Transverse colon (tissue), 4 donors: ENCODE results near the gene NUMBL. TPM values are rescaled to one million over a fixed set of nuclear protein-coding genes. Genes with fewer than 3 reads are reported as not detected.
A peak's percentile ranks its signal among the peaks of the same experiment; 100 is the strongest.

Source experiments
- DNase-seq: peaks from one replicate; pipeline ENCODE4 v3.0.0-alpha.2; 2019
- H3K27ac ChIP-seq, 4 donors: fragments of 200-600 bp; sonication (generic); 2 replicates each; pipeline ENCODE4 v1.5.1; 2016 to 2018; ENCODE audit warnings: inconsistent platforms in 4 of 4
- H3K27me3 ChIP-seq: fragments of 200-600 bp; sonication (generic); 2 replicates; pipeline ENCODE4 v1.5.1; 2017; ENCODE audit warnings: inconsistent platforms
- H3K36me3 ChIP-seq, 4 donors: fragments of 200-600 bp; sonication (generic); 2 replicates each; pipeline ENCODE4 v1.5.1; 2017 to 2019; ENCODE audit warnings: inconsistent platforms in 4 of 4
- H3K4me1 ChIP-seq, 4 donors: fragments of 200-600 bp; sonication (generic); 2 replicates each; pipeline ENCODE4 v1.5.1; 2017 to 2020; ENCODE audit warnings: inconsistent platforms in 4 of 4
- H3K4me3 ChIP-seq, 4 donors: fragments of 200-600 bp; sonication (generic); 1 replicate in 1 of 4; 2 replicates in 3 of 4; pipeline versions ENCODE4 v1.5.1 to v1.6.1; 2017 to 2019; ENCODE audit warnings: inconsistent platforms in 4 of 4
- H3K9me3 ChIP-seq, 2 donors: fragments of 200-600 bp; sonication (generic); 2 replicates each; pipeline ENCODE4 v1.5.1; 2017 to 2019; ENCODE audit warnings: inconsistent platforms in 2 of 2
- EP300 ChIP-seq: sonication (generic); formaldehyde crosslinking; IDR thresholded peaks from one replicate; pipeline ENCODE4 v1.6.1; 2017; ENCODE audit warnings: antibody characterized with exemption, low read depth
- POLR2A ChIP-seq: fragments of 450-650 bp; IDR thresholded peaks from one replicate; pipeline ENCODE4 v1.6.1; 2016; ENCODE audit warnings: antibody characterized with exemption, mild to moderate bottlenecking, moderate library complexity
- POLR2AphosphoS5 ChIP-seq, 3 donors: sonication (generic); formaldehyde crosslinking; IDR thresholded peaks; one replicate each; pipeline ENCODE4 v1.6.1; 2016; ENCODE audit warnings: antibody characterized with exemption in 3 of 3
- WGBS, 2 donors: methylation state at CpG; one replicate each; pipeline ENCODE4 v1.1.5; 2018; ENCODE audit warnings: low coverage in 1 of 2; 5-methylcytosine and 5-hydroxymethylcytosine counted together
- in situ Hi-C, 4 donors: fragments of 200-750 bp; cut with MboI; loops; one replicate each; pipeline versions ENCODE4 v1.15.0 to v1.15.1; 2017; ENCODE audit warnings: low sequenced_read_pairs in 3 of 4, low pct_ligation_motif_present in 1 of 4, low pct_unique_long_range_greater_than_20kb in 1 of 4
- intact Hi-C: fragments of 100-400 bp; cut with DNase I; formaldehyde crosslinking; loops from one replicate; pipeline ENCODE4 v1.15.1; 2023; ENCODE audit warnings: low total_unique reads
- total RNA-seq, 4 donors: library from RNA; depleted of rRNA; stranded (reverse); fragments of >200 nt; gene quantifications; one replicate each; pipeline ENCODE4 v1.1.0, GENCODE V29; 2016
- TF ChIP-seq, protein P1 (sequence below), 5 experiments: fragments of 200-600 bp in 3 of 5; fragments of 450-650 bp in 2 of 5; sonication (generic) in 3 of 5; IDR thresholded peaks; 1 replicate in 2 of 5; 2 replicates in 3 of 5; pipeline ENCODE4 v1.5.1; 2016 to 2017; ENCODE audit warnings: antibody characterized with exemption in 5 of 5, inconsistent platforms in 3 of 5, mild to moderate bottlenecking in 2 of 5, moderate library complexity in 1 of 5

NUMBL gene
- total RNA-seq, 4 donors from 2014 or later = 9.0 to 44.9 (median 20.4) TPM

DNA sequence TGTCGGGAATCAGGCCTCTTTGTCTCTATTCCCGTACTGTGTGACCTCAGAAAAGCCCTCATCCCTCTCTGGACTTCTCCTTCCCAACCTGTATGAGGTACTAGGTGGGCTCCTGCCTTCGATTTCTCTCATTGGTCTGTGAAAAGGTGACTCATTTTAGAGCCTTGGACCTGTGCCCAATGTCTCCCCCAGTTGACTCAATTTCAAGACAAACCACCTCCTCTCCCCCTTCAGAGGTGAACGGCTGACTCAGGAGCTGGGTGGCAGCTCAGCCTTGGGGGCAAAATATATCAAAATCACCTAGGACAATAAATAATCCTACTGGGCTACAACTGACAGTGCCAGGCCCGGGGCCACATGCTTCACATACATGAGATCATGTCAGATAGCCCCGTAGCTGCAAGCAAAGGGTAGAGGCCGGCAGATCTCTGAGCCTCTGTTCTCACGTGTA lies 25.6 kb upstream of the NUMBL start:
- peak overlapping the region; percentile 68 to 96 (median 88) for H3K4me3 ChIP-seq
- no peaks in the 10 kb centered on the region for H3K27me3 ChIP-seq
- H3K36me3 ChIP-seq = peaks cover 0 to 3% (median 0%) of the 10 kb centered on the region in 4 donors
- intact Hi-C loops = loop anchor here (10.0 kb wide), 1 partner anchor 89 kb away; no protein-coding TSS in a partner anchor
- in situ Hi-C loops = loop anchor here in 2 of 4 donors (5.0 to 25.0 kb wide), 2 partner anchors 36 to 96 kb away; partner anchors contain the start of genes ACTMAP (in 1 of the 2) and SNRPA (in 1 of the 2)
- no peaks in the 10 kb centered on the region for H3K9me3 ChIP-seq
- TF ChIP-seq, protein P1, sequence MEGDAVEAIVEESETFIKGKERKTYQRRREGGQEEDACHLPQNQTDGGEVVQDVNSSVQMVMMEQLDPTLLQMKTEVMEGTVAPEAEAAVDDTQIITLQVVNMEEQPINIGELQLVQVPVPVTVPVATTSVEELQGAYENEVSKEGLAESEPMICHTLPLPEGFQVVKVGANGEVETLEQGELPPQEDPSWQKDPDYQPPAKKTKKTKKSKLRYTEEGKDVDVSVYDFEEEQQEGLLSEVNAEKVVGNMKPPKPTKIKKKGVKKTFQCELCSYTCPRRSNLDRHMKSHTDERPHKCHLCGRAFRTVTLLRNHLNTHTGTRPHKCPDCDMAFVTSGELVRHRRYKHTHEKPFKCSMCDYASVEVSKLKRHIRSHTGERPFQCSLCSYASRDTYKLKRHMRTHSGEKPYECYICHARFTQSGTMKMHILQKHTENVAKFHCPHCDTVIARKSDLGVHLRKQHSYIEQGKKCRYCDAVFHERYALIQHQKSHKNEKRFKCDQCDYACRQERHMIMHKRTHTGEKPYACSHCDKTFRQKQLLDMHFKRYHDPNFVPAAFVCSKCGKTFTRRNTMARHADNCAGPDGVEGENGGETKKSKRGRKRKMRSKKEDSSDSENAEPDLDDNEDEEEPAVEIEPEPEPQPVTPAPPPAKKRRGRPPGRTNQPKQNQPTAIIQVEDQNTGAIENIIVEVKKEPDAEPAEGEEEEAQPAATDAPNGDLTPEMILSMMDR (IDR thresholded peaks at IDR 0.05) = peak in 1 of 5 experiments; percentile 9
- TF ChIP-seq POLR2AphosphoS5 (IDR thresholded peaks at IDR 0.05) (no peak), EP300 (no peak), POLR2A (no peak)
- H3K27ac ChIP-seq = peak overlapping the region; percentile 94 to 99 (median 98)
- DNase-seq = no peak
- WGBS, 2 donors = 4% methylated on average over 4 to 8 of the region's 8 CpGs
- peaks cover 15 to 60% (median 46%) of the 10 kb centered on the region in 4 donors for H3K4me1 ChIP-seq

DNA sequence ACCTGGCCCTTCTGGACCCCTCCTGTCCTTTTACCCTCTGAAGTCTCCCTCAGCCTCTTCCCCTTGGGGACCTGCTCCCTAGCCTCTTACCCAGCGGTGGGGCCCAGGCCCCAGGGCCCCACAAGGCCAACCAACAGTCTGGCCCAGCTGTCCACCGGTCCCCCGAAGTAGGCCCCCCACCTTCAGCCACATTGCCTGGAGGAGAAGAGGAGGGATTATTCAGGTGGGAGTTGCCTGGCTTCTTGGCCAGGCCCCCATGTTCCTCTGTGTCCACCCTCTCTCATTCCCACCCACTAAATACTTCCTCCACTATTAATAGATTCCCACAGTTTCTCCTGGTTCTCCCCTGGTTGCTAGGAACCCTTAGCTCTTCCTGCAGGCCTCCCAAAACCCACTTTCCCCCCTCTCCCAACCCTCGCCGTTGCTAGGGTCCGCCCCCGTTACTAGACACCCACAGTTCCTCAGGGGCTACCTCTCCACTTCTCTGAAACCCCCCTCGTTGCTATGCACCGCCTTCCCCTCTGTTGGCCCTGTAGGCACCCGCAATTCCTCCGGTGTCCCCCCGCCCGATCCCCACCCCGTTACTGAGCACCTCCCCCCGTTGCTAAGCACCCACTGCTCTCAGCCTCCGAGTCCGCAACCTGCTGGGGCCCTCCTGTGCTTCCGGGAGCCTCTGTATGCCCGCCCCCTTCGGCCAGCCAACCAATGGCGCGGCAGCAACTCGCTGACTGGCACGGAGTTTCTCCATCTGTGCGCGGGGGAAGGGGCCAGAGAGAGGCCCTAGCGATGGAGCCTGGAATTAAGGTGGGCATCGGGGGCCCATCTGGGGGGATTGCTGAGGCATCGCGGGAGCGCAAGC lies 24.2 kb upstream of the NUMBL start:
- TF ChIP-seq POLR2AphosphoS5 (IDR thresholded peaks at IDR 0.05) = peak in 1 of 3 donors; percentile 21
- TF ChIP-seq EP300 = no peak
- Histone ChIP-seq H3K9me3 (no peaks in the 10 kb centered on the region), H3K36me3 (peaks cover 0 to 16% (median under 1%) of the 10 kb centered on the region in 4 donors), H3K27me3 (no peaks in the 10 kb centered on the region), H3K4me3 (peak overlapping the region; percentile 36 to 96 (median 66)), H3K4me1 (peaks cover 10 to 47% (median 32%) of the 10 kb centered on the region in 4 donors), H3K27ac (peak overlapping the region; percentile 94 to 99 (median 98))
- intact Hi-C loops (loop anchor here (10.0 kb wide), 1 partner anchor 90 kb away; no protein-coding TSS in a partner anchor), in situ Hi-C loops (loop anchor here in 2 of 4 donors (5.0 to 25.0 kb wide), 2 partner anchors 38 to 98 kb away; partner anchors contain the start of genes ACTMAP (in 1 of the 2) and SNRPA (in 1 of the 2))
- peak; percentile 97 for DNase-seq
- 0 to 2% methylated on average over 1 to 31 of the region's 31 CpGs for WGBS, 2 donors

DNA sequence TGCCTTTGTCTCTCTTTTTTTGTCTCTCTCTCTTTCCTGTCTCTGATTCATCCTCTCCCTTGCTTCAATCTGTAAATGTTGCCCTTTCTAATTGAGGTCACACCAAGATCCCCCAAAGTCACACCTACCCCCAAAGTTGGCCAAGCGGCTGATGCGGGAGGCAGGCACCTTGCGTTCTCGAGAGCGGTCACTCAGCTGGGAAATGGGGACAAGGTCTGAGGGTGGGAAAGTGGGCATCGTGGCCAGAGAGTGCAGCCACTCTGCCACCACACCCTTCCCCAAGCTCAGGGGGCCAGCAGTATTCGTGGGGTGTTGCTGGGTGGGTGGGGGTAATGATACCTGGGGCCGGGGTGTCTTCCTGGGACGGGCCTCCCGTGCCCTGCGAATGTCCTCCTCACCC lies 23.5 kb upstream of the NUMBL start:
- in situ Hi-C loops = loop anchor here in 1 of 4 donors (25.0 kb wide), 1 partner anchor 98 kb away; no protein-coding TSS in a partner anchor

DNA sequence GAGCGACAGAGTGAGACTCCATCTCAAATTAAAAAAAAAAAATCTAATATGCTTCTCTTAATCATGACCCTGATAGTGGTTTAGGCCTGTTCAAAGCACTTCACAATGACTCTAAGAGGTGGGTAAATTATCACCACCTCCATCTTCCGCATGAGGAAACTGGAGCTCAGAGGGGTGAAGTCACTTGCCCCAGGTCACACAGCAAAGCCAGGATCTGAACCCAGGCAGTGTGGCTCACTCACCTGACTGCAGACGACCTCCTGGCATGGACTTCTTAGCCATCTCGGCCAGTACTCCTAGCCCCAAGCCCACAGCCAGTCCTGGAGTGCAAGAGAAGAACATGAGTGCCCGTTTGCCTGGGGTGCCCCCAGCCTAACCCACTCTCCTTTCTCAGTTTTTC lies 19.4 kb upstream of the NUMBL start:
- intact Hi-C loops = loop anchor here (10.0 kb wide), 1 partner anchor 95 kb away; no protein-coding TSS in a partner anchor
- Histone ChIP-seq H3K9me3 (no peaks in the 10 kb centered on the region), H3K27me3 (no peaks in the 10 kb centered on the region), H3K27ac (no peak overlapping the region), H3K4me3 (no peak overlapping the region), H3K4me1 (peaks cover 6 to 9% (median 8%) of the 10 kb centered on the region in 4 donors), H3K36me3 (peaks cover 0 to 32% (median 10%) of the 10 kb centered on the region in 4 donors)
- DNase-seq = no peak
- no peak for TF ChIP-seq EP300
- TF ChIP-seq, protein P1 (IDR thresholded peaks at IDR 0.05) = no peak
- TF ChIP-seq POLR2A = no peak
- TF ChIP-seq POLR2AphosphoS5 (IDR thresholded peaks at IDR 0.05) = no peak
- WGBS, 2 donors = 92 to 100% methylated on average over 2 to 5 of the region's 5 CpGs
- in situ Hi-C loops = loop anchor here in 1 of 4 donors (25.0 kb wide), 1 partner anchor 102 kb away; no protein-coding TSS in a partner anchor

More for the DNA sequence above, 23.5 kb upstream of the NUMBL start:
- peaks cover 0 to 23% (median 3%) of the 10 kb centered on the region in 4 donors for H3K36me3 ChIP-seq
- intact Hi-C loops = loop anchor here (10.0 kb wide), 1 partner anchor 91 kb away; no protein-coding TSS in a partner anchor
- no peaks in the 10 kb centered on the region for H3K9me3 ChIP-seq
- 85% methylated on average over 9 of the region's 11 CpGs; no CpG with 5 or more reads in 1 of the 2 donors for WGBS, 2 donors
- TF ChIP-seq POLR2AphosphoS5 (IDR thresholded peaks at IDR 0.05) (no peak), EP300 (no peak)
- peak overlapping the region; percentile 94 to 99 (median 98) for H3K27ac ChIP-seq
- no peak for DNase-seq
- H3K4me3 ChIP-seq = peak overlapping the region in 1 of 4 donors; percentile 96
- H3K27me3 ChIP-seq = no peaks in the 10 kb centered on the region
- peaks cover 6 to 40% (median 26%) of the 10 kb centered on the region in 4 donors for H3K4me1 ChIP-seq
